Breast epithelium (tissue), 4 donors: Measurements from ENCODE around the gene TK1. TPM values are rescaled to one million over a fixed set of nuclear protein-coding genes. Genes with fewer than 3 reads are reported as not detected.

Experiments
- DNase-seq, 2 donors: peaks; one replicate each; pipeline ENCODE4 v3.0.0-alpha.2; 2019; ENCODE audit warnings: low spot score in 2 of 2
- H3K27ac ChIP-seq, 2 donors: fragments of 200-600 bp; sonication (generic) in 1 of 2; one replicate each; pipeline ENCODE4 v1.5.1; 2016 to 2019; ENCODE audit warnings: mild to moderate bottlenecking in 1 of 2
- H3K27me3 ChIP-seq, 2 donors: fragments of 200-600 bp; sonication (generic) in 1 of 2; one replicate each; pipeline versions ENCODE4 v1.5.1 to v1.6.0; 2017 to 2019; ENCODE audit warnings: control low read depth in 1 of 2, mild to moderate bottlenecking in 1 of 2
- H3K36me3 ChIP-seq: fragments of 200-600 bp; one replicate; pipeline ENCODE4 v1.5.1; 2019
- H3K4me1 ChIP-seq, 2 donors: fragments of 200-600 bp; sonication (generic); one replicate each; pipeline ENCODE4 v1.5.1; 2016 to 2019; ENCODE audit warnings: control low read depth in 1 of 2
- H3K4me3 ChIP-seq, 3 donors: fragments of 200-600 bp; sonication (generic); 1 replicate in 2 of 3; 2 replicates in 1 of 3; pipeline ENCODE4 v1.5.1; 2016 to 2019; ENCODE audit warnings: mild to moderate bottlenecking in 3 of 3, moderate library complexity in 2 of 3
- H3K9me3 ChIP-seq, 2 donors: fragments of 200-600 bp; sonication (generic) in 1 of 2; one replicate each; pipeline ENCODE4 v1.5.1; 2016 to 2019; ENCODE audit warnings: control low read depth in 1 of 2
- CTCF ChIP-seq, 3 donors: fragments of 450-650 bp; IDR thresholded peaks; one replicate each; pipeline ENCODE4 v1.5.1; 2016 to 2017; ENCODE audit warnings: antibody characterized with exemption in 3 of 3, mild to moderate bottlenecking in 3 of 3, moderate library complexity in 3 of 3
- POLR2A ChIP-seq: fragments of 450-650 bp; IDR thresholded peaks from one replicate; pipeline ENCODE4 v1.6.1; 2016; ENCODE audit warnings: antibody characterized with exemption, mild to moderate bottlenecking, moderate library complexity
- POLR2AphosphoS5 ChIP-seq, 3 donors: sonication (generic); formaldehyde crosslinking; IDR thresholded peaks; one replicate each; pipeline ENCODE4 v1.6.1; 2017; ENCODE audit warnings: antibody characterized with exemption in 3 of 3
- intact Hi-C: fragments of 100-400 bp; cut with DNase I; formaldehyde crosslinking; loops from one replicate; pipeline ENCODE4 v1.15.1; 2023; ENCODE audit warnings: low total_unique reads
- total RNA-seq, 3 donors: library from RNA; depleted of rRNA; stranded (reverse); fragments of >200 nt; gene quantifications; one replicate each; pipeline ENCODE4 v1.1.0, GENCODE V29; 2016

Gene TK1
- total RNA-seq, 3 donors from 2014 or later, result 2.6 to 5.6 (median 3.7) TPM

GRCh38 chr17:78133971-78134898, 52.6 kb downstream of the TK1 start:
- no peak for DNase-seq
- Histone ChIP-seq H3K4me1 (peaks cover 0 to 5% of the 10 kb centered on the region in 2 donors), H3K9me3 (no peaks in the 10 kb centered on the region), H3K4me3 (no peak overlapping the region), H3K27me3 (no peaks in the 10 kb centered on the region), H3K27ac (no peak overlapping the region), H3K36me3 (no peaks in the 10 kb centered on the region)
- peak in 2 of 3 donors; percentile 41 to 49 for TF ChIP-seq CTCF (IDR thresholded peaks at IDR 0.05)
- TF ChIP-seq POLR2A, result no peak
- no peak for TF ChIP-seq POLR2AphosphoS5 (IDR thresholded peaks at IDR 0.05)
- intact Hi-C loops, result no loop called here

DNA sequence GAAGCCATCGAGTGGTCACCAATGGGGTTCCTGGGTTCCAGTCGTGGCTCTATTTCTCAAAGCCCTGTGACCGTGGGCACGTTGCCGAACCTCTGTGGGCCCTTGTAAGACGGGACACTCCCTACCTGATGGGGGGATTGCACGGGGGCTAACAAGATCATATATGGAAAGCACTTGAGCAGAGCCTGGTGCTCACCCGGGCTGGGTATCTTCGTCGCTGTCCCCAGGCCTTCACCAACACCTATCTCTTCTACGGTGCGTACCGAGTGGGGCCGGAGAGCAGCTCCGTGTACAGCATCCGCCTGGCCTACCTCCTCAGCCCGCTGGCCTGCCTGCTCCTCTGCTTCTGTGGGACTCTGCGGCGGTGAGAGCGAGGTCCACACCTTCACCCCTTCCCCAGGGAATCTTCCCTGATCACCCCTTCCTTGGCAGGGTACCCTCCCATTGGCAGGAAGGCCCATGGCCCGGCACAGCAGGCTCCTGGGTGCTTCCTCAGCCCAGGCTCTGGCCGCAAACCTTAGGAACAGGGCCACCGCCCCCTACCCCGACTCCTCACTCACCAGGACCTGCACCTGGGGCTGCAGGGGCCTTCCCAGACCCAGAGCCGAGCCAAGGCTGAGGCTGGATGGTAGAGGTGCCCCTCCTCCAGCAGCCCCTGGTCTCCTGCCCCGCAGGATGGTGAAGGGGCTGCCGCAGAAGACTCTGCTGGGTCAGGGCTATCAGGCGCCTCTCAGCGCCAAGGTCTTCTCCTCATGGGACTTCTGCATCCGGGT, 53.5 kb downstream of the TK1 start:
- no peak overlapping the region for H3K27ac ChIP-seq
- H3K4me3 ChIP-seq, result no peak overlapping the region
- H3K4me1 ChIP-seq, result peaks cover 0 to 5% of the 10 kb centered on the region in 2 donors
- H3K36me3 ChIP-seq, result no peaks in the 10 kb centered on the region
- TF ChIP-seq POLR2AphosphoS5 (IDR thresholded peaks at IDR 0.05), result no peak
- TF ChIP-seq CTCF (IDR thresholded peaks at IDR 0.05), result no peak
- TF ChIP-seq POLR2A, result no peak
- no peaks in the 10 kb centered on the region for H3K9me3 ChIP-seq
- DNase-seq, result no peak
- no peaks in the 10 kb centered on the region for H3K27me3 ChIP-seq
- intact Hi-C loops, result no loop called here

DNA sequence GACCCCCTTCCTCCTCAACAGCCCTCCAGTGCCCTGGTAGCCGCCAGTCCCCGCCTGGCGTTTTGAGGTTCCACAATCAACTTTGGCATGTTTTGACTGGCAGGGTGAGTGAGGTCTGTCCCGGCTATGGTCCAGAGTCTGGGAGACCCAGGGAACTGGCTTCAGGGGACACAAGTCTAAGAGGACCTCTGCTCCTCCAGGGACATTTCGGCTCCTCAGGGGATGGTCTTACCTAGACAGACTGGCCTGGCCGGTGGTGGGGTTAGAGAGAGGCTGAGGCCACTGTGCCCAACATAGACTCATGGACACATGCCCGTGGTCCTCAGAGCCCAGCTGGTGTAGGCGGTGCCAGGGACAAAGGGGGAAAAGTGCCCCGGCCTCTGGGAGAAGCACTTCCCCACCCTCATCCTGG, 54.1 kb downstream of the TK1 start:
- no peak for TF ChIP-seq POLR2A
- no peak for TF ChIP-seq CTCF (IDR thresholded peaks at IDR 0.05)
- no peak for TF ChIP-seq POLR2AphosphoS5 (IDR thresholded peaks at IDR 0.05)
- no peaks in the 10 kb centered on the region for H3K36me3 ChIP-seq
- DNase-seq, result no peak
- H3K27me3 ChIP-seq, result no peaks in the 10 kb centered on the region
- H3K9me3 ChIP-seq, result no peaks in the 10 kb centered on the region
- intact Hi-C loops, result no loop called here
- H3K4me3 ChIP-seq, result peak overlapping the region in 1 of 3 donors; percentile 47
- H3K4me1 ChIP-seq, result peaks cover 0 to 5% of the 10 kb centered on the region in 2 donors
- peak overlapping the region; percentile 64 to 74 for H3K27ac ChIP-seq

- H3K9me3 ChIP-seq, result no peaks in the 10 kb centered on the region
- TF ChIP-seq POLR2AphosphoS5 (IDR thresholded peaks at IDR 0.05), result no peak
- TF ChIP-seq POLR2A, result no peak
- TF ChIP-seq CTCF (IDR thresholded peaks at IDR 0.05), result no peak
- peak overlapping the region; percentile 22 to 65 (median 47) for H3K4me3 ChIP-seq
- H3K36me3 ChIP-seq, result no peaks in the 10 kb centered on the region
- peaks cover 0 to 5% of the 10 kb centered on the region in 2 donors for H3K4me1 ChIP-seq
- peak overlapping the region; percentile 64 to 74 for H3K27ac ChIP-seq
- peak in 1 of 2 donors; percentile 69 for DNase-seq
- no peaks in the 10 kb centered on the region for H3K27me3 ChIP-seq
- intact Hi-C loops, result no loop called here
These were observed 54.7 kb downstream of the TK1 start for GRCh38 chr17:78132084-78132676.
